ENCODE results near the gene COL18A1. TPM values are rescaled to one million over a fixed set of nuclear protein-coding genes. Genes with fewer than 3 reads are reported as not detected.

Gene COL18A1
- total and polyA plus RNA-seq, 4 donors, result 44.9 to 308 (median 232) TPM

DNA sequence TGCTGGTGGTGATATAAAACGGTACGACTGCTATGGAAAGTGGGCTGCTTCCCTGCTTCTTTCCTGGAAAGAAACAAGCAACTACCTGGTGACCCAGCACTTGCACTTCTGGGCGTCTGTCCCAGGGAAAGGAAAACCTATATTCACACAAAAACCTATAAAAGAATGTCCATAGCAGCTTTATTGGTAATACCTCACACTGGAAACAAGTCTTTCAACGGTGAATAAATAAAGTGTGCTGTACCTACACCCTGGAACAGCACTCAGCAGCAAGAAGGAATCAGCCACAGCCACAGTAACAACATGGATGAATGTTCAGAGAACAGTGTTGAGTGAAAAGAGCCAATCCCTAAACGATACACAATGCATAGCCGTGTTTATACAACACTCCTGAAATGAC lies 117.4 kb downstream of the COL18A1 start:
- Histone ChIP-seq H3K36me3 (ENCODE audit: control insufficient read depth in 4 of 4, insufficient read depth in 3 of 4, low read depth in 1 of 4, low read length in 3 of 4) (peaks cover 0 to 6% (median 5%) of the 10 kb centered on the region in 4 donors), H3K4me1 (ENCODE audit: control insufficient read depth in 4 of 4, insufficient read depth in 4 of 4, low read length in 3 of 4) (peaks cover 15 to 27% (median 21%) of the 10 kb centered on the region in 4 donors), H3K27ac (ENCODE audit: low read depth in 1 of 2, low read length in 2 of 2) (no peak overlapping the region), H3K9me3 (ENCODE audit: control insufficient read depth in 4 of 4, low read length in 3 of 4) (peaks cover 0 to 5% (median 1%) of the 10 kb centered on the region in 4 donors), H3K27me3 (ENCODE audit: control insufficient read depth in 4 of 4, insufficient read depth in 4 of 4, low read length in 3 of 4) (no peaks in the 10 kb centered on the region), H3K9ac (ENCODE audit: low read depth in 1 of 2, low read length in 2 of 2) (no peak overlapping the region), H3K4me3 (ENCODE audit: low read depth in 1 of 3, low read length in 3 of 3) (no peak overlapping the region)
- WGBS, result 98% methylated on average over 6 of the region's 6 CpGs
- TF ChIP-seq YY1 (IDR thresholded peaks at IDR 0.05) (no peak), HNF4A (conservative IDR thresholded peaks at IDR 0.05) (no peak), CTCF (IDR thresholded peaks at IDR 0.05; ENCODE audit: low read depth, low read length, missing input control) (no peak), TAF1 (conservative IDR thresholded peaks at IDR 0.05) (no peak), HNF4G (IDR thresholded peaks at IDR 0.05) (no peak), FOXA1 (IDR thresholded peaks at IDR 0.05) (no peak), RAD21 (IDR thresholded peaks at IDR 0.05) (no peak), RXRA (IDR thresholded peaks at IDR 0.05) (no peak)
- TF ChIP-seq, protein P1, sequence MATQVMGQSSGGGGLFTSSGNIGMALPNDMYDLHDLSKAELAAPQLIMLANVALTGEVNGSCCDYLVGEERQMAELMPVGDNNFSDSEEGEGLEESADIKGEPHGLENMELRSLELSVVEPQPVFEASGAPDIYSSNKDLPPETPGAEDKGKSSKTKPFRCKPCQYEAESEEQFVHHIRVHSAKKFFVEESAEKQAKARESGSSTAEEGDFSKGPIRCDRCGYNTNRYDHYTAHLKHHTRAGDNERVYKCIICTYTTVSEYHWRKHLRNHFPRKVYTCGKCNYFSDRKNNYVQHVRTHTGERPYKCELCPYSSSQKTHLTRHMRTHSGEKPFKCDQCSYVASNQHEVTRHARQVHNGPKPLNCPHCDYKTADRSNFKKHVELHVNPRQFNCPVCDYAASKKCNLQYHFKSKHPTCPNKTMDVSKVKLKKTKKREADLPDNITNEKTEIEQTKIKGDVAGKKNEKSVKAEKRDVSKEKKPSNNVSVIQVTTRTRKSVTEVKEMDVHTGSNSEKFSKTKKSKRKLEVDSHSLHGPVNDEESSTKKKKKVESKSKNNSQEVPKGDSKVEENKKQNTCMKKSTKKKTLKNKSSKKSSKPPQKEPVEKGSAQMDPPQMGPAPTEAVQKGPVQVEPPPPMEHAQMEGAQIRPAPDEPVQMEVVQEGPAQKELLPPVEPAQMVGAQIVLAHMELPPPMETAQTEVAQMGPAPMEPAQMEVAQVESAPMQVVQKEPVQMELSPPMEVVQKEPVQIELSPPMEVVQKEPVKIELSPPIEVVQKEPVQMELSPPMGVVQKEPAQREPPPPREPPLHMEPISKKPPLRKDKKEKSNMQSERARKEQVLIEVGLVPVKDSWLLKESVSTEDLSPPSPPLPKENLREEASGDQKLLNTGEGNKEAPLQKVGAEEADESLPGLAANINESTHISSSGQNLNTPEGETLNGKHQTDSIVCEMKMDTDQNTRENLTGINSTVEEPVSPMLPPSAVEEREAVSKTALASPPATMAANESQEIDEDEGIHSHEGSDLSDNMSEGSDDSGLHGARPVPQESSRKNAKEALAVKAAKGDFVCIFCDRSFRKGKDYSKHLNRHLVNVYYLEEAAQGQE (IDR thresholded peaks at IDR 0.05), result no peak
- TF ChIP-seq, protein P2, sequence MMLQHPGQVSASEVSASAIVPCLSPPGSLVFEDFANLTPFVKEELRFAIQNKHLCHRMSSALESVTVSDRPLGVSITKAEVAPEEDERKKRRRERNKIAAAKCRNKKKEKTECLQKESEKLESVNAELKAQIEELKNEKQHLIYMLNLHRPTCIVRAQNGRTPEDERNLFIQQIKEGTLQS (IDR thresholded peaks at IDR 0.05), result no peak
- DNase-seq (ENCODE audit: low spot score), result no peak

DNA sequence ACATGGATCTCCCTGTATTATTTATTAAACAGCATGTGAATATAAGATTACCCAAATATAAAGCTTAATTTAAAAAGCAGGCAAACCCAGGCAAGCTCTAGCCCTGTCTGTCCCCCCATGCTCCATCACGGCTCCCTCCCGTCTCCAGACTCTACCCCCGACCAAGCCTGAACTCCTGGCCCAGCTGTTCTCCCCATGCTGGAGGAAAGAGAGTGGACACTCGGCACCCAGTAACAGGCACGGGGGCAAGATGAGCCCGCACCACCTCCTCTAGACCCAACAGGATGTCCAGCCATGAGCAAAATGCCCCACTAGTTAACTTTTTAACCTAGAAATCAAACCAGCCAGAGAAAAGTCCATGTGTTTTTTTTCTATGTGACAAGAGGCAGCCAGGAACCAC lies 118.0 kb downstream of the COL18A1 start:
- H3K4me1 ChIP-seq (ENCODE audit: control insufficient read depth in 4 of 4, insufficient read depth in 4 of 4, low read length in 3 of 4), result peaks cover 12 to 32% (median 23%) of the 10 kb centered on the region in 4 donors
- no peak overlapping the region for H3K27ac ChIP-seq (ENCODE audit: low read depth in 1 of 2, low read length in 2 of 2)
- WGBS, result 96% methylated on average over 6 of the region's 6 CpGs
- no peak overlapping the region for H3K4me3 ChIP-seq (ENCODE audit: low read depth in 1 of 3, low read length in 3 of 3)
- H3K9me3 ChIP-seq (ENCODE audit: control insufficient read depth in 4 of 4, low read length in 3 of 4), result peaks cover 0 to 5% (median 1%) of the 10 kb centered on the region in 4 donors
- TF ChIP-seq HNF4A (conservative IDR thresholded peaks at IDR 0.05), result no peak
- TF ChIP-seq SP1 (IDR thresholded peaks at IDR 0.05), result no peak
- no peak for TF ChIP-seq EGR1 (IDR thresholded peaks at IDR 0.05; ENCODE audit: low read depth in 2 of 2)
- TF ChIP-seq YY1 (IDR thresholded peaks at IDR 0.05), result no peak
- no peak for DNase-seq (ENCODE audit: low spot score)
- H3K27me3 ChIP-seq (ENCODE audit: control insufficient read depth in 4 of 4, insufficient read depth in 4 of 4, low read length in 3 of 4), result no peaks in the 10 kb centered on the region
- H3K9ac ChIP-seq (ENCODE audit: low read depth in 1 of 2, low read length in 2 of 2), result no peak overlapping the region
- H3K36me3 ChIP-seq (ENCODE audit: control insufficient read depth in 4 of 4, insufficient read depth in 3 of 4, low read depth in 1 of 4, low read length in 3 of 4), result peaks cover 0 to 6% (median 5%) of the 10 kb centered on the region in 4 donors

Data from liver (tissue), 9 donors.